Activated naive CD4-positive, alpha-beta T cell treated with Interleukin-2 at 50 U/mL for 16 hours (primary cell): ENCODE results near the gene UBE2D3.
A peak's percentile ranks its signal among the peaks of the same experiment; 100 is the strongest.

Experiments
- DNase-seq: peaks from one replicate; pipeline ENCODE4 v3.0.0-alpha.2; 2020

Gene UBE2D3

DNA sequence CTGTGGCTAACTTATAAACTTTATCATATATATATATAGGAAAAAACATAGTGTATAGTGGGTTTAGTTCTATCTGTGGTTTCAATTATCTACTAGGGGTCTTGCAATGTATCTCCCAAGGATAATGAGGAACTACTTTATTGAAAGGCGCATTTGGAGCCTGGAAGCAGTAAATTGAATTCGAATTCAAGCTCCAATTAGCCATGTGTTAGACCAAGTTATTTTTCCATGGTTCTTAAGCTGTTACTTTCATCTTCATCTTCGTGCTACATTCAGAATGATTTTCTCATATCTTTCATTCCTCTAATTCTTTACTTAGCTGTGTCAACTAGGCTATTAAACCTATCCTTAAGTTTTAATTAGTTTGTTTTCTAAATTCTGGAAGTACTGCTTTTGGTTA, 39.4 kb downstream of the UBE2D3 start:
- DNase-seq = no peak

DNA sequence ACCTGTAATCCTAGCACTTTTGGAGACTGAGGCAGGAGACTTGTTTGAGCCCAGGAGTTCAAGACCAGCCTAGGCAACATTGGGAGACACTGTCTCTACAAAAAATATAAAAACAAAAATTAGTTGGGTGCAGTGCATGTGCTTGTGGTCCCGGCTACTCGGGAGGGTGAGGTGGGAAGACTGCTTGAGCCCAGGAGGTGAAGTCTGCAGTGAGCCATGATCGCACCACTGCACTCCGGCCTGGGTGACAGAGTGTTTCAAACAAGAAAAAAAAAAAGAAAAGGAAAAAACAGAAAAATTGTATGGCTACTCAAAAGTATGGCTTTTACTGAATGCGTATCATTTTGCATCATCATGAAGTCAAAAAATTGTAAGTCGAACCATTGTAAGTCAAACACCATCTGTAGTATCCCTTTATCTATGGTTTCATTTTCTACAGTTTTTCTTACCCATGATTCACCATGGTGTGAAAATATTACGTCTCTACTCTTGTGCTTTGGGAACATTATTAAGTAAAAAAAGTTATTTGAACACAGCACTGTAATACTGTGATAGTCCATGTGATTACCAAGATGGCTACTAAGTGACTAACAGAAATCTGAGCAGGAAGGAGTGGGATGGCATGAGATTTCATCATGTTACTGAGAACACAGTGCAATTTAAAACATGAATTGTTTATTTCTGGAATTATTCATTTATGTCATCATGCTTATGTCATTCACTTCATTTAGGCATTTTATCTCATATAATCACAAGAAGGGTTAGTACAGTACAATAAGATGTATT, 40.1 kb downstream of the UBE2D3 start:
- DNase-seq = no peak

DNA sequence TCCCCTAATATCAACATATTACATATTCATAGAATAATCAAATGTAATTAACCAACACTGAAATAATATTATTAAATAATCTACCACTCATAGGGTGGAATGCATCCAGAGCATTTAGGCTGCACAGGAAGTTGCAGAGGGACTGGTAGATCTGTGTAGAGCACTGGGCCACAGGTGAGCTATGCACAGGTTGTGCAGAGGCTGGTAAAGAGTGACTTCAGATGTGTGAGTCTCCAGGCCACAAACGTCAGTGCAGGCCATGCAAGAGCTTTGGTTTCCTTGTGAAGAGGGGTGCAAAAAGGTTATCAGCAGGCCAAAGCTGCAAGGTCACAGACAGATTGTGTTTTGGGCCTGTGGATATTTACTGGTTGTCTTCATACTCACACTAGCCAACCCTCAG, 41.1 kb downstream of the UBE2D3 start:
- DNase-seq = no peak

GRCh38 chr4:102783006-102783405, 44.3 kb downstream of the UBE2D3 start:
- no peak for DNase-seq

GRCh38 chr4:102781570-102781969, 45.8 kb downstream of the UBE2D3 start:
- no peak for DNase-seq

DNA sequence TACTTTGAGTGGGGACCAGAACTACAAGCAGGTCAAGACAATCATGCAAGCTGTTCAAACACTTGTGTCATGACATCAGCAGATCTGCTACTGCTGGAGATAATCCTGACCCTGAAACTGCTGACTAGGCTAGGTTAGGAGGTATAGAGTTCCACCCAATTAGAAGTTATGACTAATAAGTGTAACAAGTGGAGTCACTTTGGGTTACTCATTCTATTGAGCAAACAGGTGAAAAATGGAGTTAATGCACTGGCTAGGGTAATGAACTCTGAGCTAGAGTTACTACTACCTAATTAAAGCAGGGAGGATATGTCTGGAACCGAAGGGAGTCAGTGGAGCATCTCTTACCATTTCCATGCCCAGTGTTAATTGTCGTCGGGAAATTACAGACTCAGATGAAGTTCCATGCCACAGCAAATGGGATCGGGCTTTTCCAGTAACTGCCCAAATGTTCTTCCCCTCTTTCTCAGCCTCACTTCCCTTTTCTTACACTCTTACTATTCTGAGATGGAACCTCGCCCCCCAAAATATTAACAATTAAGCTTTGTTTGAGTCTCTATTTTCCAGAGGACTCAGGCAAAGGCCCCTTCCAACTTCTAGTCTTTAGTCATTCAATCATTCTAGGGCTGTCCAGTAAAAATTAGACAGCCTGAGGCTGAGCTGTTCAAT, 46.7 kb downstream of the UBE2D3 start:
- no peak for DNase-seq

DNA sequence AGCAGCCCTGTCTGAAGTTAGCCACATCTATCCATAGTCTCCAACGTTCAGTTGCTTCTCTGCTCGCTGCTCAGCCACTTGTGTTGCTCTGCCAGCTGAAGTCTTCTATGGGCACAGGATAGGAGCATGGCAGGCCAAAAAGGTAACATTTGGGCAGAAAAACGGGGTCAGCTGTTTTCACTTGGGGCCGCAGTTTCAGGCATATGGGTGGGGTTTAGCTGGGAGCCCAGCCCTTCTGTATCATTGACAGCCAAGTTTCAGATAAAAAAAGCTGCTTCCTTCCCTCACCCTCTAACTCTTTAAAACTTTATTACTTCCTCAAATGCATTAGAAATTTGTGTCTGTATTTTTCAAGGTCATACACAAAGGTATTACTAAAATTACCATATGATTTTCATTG, 48.1 kb downstream of the UBE2D3 start:
- DNase-seq = no peak

DNA sequence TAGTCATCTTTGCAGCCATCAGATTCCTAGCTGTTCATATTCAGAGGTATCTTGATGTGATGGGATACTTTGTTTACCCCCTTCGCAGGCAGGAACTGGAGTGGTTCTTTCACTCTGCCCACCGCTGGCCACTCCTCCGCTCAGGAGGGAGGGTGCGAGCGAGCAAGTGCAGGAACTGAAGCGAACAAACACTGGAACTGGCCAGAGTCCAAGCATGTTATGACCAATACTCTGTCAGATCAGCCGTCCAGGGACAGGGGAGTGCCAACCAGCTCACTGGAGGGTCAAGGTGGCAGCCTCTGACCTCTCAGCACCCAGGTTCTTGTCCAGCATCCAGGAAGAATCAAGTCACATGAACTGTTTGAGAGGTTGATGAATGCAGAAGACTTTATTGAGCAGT, 48.6 kb downstream of the UBE2D3 start:
- no peak for DNase-seq

DNA sequence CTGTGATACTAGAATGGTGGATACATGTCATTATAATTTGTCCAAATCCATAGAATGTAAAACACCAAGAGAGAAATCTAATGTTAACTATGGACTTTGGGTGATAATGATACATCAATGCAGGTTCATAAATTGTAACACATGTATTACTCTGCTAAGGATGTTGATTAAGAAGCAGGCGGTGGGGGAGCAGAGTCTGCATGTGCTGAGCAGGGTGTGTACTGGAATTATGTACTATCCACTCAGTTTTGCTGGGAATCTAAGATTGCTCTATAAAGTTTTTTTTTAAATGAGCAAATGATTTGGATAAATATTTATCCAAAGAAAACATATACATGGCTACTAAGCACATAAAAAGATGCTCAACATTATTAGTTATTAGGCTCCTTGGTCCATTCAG, 51.5 kb downstream of the UBE2D3 start:
- no peak for DNase-seq

DNA sequence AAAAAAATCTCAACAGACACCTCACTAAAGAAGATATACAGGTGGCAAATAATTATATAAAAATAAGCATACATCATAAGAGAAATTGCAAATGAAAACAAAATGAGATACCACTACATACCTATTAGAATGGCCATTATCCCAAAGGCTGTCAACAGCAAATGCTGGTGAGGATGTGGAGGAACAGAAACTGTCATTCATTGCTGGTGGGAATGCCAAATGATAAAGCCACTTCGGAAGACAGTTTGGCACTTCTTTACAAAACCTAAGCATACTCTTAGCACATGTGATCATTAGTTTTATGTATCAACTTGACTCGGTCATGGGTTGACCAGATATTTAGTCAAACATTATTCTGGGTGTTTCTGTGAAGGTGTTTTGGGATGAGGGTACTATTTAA, 53.1 kb downstream of the UBE2D3 start:
- no peak for DNase-seq

DNA sequence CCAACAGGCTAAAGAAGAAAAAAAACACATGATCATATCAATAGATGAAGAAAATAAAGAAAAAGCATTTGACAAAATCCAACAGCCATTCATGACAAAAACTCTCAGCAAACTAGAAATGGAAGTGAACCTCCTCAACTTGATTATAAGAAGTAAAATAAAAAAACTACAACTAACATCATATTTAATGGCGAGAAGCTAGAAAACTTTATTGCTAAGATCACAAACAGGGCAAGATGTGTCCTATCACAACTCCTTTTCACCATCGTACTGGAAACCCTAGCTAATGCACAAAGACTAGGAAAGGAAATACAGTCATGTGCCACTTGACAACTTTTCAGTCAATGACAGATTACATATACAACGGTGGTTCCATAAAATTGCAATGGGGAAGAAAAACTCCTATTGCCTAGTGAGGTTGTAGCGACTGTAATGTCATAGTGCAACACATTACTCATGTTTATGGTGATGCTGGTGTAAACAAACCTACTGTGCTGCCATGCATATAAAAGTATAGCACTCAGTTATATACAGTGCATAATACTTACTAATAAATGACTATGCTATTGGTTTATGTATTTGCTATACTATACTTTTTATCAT, 54.5 kb downstream of the UBE2D3 start:
- DNase-seq = no peak

- no peak for DNase-seq
Measured at GRCh38 chr4:102764901-102765300, 62.5 kb downstream of the UBE2D3 start.

DNA sequence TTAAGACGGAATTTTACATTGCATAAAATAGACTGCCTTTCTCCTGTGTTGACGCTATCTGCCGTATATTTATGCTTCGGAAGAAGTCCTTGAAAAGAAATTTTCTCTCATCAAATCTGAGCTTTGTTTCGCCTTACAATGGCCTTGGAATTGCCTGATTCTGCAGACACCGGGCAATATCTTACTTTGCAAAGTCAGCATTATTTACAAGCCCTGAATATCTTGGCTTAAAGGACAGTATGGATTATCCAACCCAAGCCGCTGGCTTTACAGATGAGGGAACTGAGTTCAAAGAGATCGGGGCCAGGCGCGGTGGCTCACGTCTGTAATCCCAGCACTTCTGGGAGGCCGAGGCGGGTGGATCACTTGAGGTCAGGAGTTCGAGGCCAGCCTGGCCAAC, 65.4 kb downstream of the UBE2D3 start:
- DNase-seq = no peak

DNA sequence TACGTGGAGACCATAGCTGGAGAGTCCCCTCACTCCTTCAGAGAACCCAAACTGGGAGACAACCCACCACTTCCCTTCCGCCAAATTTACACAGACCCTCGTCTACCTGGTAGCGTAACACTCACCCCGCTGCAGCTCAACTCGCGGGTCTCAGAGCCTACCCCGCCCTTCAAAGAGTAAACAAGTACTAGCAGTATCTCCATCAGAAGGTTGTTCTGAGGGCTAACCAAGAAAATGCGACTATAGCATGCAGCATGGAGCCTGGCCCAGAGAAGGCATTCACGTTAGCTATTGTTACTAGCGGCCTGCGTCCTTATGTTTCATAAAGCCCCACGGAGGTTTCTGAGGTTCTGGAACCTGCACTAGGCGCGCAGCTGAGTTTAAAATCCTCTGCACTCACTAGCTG, 66.1 kb downstream of the UBE2D3 start:
- no peak for DNase-seq

- peak; percentile 86 for DNase-seq
Measured at GRCh38 chr4:102760645-102761295, 66.6 kb downstream of the UBE2D3 start, which contains the start of gene MANBA. Gene MANBA, minus strand, starts transcription at chr4:102760968. Its CDS starts 74 bp downstream, at chr4:102760894.

- DNase-seq = no peak
Measured at GRCh38 chr4:102759831-102760644, 67.3 kb downstream of the UBE2D3 start.

GRCh38 chr4:102758241-102759160, 68.8 kb downstream of the UBE2D3 start:
- no peak for DNase-seq

- DNase-seq = no peak
Measured at GRCh38 chr4:102757681-102758080, 69.7 kb downstream of the UBE2D3 start.

DNA sequence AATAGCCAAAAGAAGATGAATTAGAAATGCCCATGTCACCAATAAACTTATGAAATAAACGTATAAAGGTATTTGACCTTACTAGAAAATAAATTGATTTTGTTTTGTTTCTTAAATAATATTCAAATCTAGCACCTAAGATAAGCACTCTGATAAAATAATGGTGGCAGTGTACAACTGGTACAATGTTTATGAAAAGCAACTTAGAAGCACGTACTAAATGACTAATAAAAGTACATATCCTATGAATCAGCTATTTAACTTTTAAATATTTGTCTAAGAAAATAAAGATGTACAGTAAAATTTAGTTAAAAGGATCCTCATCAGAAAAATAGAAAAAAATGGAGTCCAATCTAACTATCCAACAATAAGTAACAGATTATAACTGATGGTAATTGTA, 73.3 kb downstream of the UBE2D3 start:
- no peak for DNase-seq

DNA sequence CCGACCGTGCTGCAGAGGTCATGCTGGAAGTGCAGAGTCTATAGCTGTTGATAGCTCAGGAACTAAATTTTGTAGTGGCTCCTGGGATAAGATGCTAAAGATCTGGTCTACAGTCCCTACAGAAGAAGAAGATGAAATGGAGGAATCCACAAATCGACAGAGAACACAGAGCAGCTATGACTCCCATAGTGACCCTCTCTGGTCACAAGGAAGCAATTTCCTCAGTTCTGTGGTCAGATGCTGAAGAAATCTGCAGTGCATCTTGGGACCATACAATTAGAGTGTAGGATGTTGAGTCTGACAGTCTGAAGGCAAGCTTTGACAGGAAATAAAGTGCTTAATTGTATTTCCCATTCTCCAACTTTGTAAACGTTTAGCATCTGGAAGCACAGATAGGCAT, 75.4 kb downstream of the UBE2D3 start:
- no peak for DNase-seq
